ENCODE results near the gene RASSF8. TPM values are rescaled to one million over a fixed set of nuclear protein-coding genes. Genes with fewer than 3 reads are reported as not detected.

Gene RASSF8
- total RNA-seq, 1 donor from 2014 or later: 74.3 TPM

DNA sequence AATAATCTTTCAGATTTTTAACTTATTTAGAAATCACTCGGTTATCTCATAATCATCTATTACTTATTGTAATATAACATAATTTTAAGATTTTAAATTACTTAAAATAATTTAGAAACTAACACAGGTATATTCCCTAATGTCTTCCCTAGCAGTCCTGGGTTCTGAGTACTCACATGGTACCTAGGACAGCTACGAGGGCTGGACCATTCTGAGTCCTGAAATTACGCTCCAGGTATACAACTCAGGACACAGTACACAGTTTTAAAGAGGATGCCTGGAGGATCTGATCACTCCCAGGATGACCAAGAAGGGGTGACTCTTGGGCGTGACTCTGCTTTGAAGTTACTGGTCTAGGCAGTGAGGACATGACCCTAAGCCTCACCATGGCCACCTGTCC, 9.1 kb upstream of the RASSF8 start:
- peaks cover 2% of the 10 kb centered on the region for H3K4me1 Mint-ChIP-seq (ENCODE audit: unreplicated experiment)
- no peak for DNase-seq (ENCODE audit: extremely low spot score, unreplicated experiment)
- H3K4me3 Mint-ChIP-seq (ENCODE audit: unreplicated experiment): no peak overlapping the region
- H3K27ac Mint-ChIP-seq (ENCODE audit: unreplicated experiment): no peak overlapping the region
- H3K9me3 Mint-ChIP-seq (ENCODE audit: unreplicated experiment): no peaks in the 10 kb centered on the region
- H3K36me3 Mint-ChIP-seq (ENCODE audit: unreplicated experiment): peaks cover 6% of the 10 kb centered on the region
- no peaks in the 10 kb centered on the region for H3K27me3 Mint-ChIP-seq (ENCODE audit: unreplicated experiment)
- TF ChIP-seq CTCF (IDR thresholded peaks at IDR 0.05): no peak

DNA sequence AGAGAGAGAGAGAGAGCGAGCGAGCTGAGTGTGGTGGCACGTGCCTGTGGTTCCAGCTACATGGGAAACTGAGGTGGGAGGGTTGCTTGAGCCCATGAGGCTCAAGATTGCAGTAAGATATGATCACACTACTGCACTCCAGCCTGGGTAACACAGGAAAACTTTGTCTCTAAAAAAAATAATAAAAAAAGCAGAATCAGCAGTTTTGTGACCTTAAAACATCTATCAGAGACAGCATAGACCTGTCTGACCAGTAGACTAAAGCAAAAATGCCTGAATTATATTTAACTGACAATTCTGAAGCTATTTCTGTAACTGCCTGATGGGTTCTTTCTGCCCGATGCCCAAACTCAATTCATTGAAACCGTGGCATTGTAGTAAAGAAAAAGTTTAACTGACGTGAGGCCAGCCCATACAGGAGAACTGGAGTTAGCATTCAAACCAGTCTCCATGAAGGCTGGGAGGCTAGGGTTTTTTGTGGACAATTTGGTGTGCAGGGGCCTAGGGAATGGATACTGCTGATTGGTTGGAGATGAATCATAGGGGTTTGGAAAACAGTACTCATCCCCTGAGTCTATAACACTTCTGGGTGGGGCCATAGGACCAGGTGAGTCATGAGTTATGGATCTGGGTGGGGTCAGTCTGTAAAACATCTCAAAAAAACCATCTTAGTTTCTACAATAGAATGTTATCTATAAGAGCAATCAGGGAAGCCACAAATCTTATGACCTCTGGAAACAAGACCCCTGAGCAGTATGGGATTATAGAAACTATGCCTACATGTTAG, 8.0 kb upstream of the RASSF8 start:
- Mint-ChIP-seq H3K9me3 (ENCODE audit: unreplicated experiment) (no peaks in the 10 kb centered on the region), H3K36me3 (ENCODE audit: unreplicated experiment) (peaks cover 8% of the 10 kb centered on the region), H3K27ac (ENCODE audit: unreplicated experiment) (no peak overlapping the region), H3K4me3 (ENCODE audit: unreplicated experiment) (no peak overlapping the region), H3K27me3 (ENCODE audit: unreplicated experiment) (no peaks in the 10 kb centered on the region), H3K4me1 (ENCODE audit: unreplicated experiment) (peaks cover 2% of the 10 kb centered on the region)
- DNase-seq (ENCODE audit: extremely low spot score, unreplicated experiment): no peak
- no peak for TF ChIP-seq CTCF (IDR thresholded peaks at IDR 0.05)

DNA sequence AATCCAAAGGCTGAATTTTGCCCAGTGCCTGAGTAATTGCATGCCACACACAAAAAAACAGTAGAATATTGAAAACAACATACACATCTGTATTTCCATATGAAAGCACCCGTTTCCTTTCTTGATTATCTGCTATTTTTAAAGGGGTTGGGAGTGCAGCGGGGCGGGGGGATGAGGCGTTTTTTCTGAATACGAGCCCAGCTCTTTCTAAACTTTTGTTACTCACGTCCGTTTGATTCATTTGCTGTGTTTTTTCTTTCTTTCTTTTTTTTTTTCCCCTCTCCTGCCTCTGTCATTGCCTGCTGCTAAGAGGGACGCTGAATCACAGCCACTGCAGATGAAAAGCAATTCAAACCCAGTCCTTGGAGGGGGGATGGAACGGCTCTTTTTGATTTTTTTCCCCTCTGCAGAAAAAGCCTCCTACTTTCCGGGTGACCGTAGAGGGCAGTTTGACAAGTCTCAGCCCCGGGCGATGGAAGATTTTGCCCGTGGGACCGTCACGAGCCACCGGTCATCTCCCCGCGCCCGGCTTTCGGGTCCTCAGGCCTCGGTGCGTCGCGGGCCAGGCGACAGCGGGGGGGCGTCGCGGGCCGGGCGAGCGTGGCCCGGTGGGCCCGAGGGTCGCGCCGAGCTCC, 572 bp upstream of the RASSF8 start:
- no peak for TF ChIP-seq CTCF (IDR thresholded peaks at IDR 0.05)
- DNase-seq (ENCODE audit: extremely low spot score, unreplicated experiment): no peak
- H3K4me1 Mint-ChIP-seq (ENCODE audit: unreplicated experiment): peaks cover 33% of the 10 kb centered on the region
- peak overlapping the region; percentile 86 for H3K27ac Mint-ChIP-seq (ENCODE audit: unreplicated experiment)
- peaks cover 8% of the 10 kb centered on the region for H3K36me3 Mint-ChIP-seq (ENCODE audit: unreplicated experiment)
- H3K9me3 Mint-ChIP-seq (ENCODE audit: unreplicated experiment): no peaks in the 10 kb centered on the region
- peak overlapping the region; percentile 78 for H3K4me3 Mint-ChIP-seq (ENCODE audit: unreplicated experiment)
- no peaks in the 10 kb centered on the region for H3K27me3 Mint-ChIP-seq (ENCODE audit: unreplicated experiment)

GRCh38 chr12:25959071-25959961, 834 bp downstream of the RASSF8 start:
- Mint-ChIP-seq H3K4me1 (ENCODE audit: unreplicated experiment) (peaks cover 41% of the 10 kb centered on the region), H3K4me3 (ENCODE audit: unreplicated experiment) (peak overlapping the region; percentile 93), H3K27ac (ENCODE audit: unreplicated experiment) (peak overlapping the region; percentile 96), H3K9me3 (ENCODE audit: unreplicated experiment) (no peaks in the 10 kb centered on the region), H3K27me3 (ENCODE audit: unreplicated experiment) (no peaks in the 10 kb centered on the region), H3K36me3 (ENCODE audit: unreplicated experiment) (peaks cover 9% of the 10 kb centered on the region)
- peak; percentile 85 for DNase-seq (ENCODE audit: extremely low spot score, unreplicated experiment)
- peak; percentile 31 for TF ChIP-seq CTCF (IDR thresholded peaks at IDR 0.05)
